NCI-H510A (cell line): ENCODE results near the gene PGAP1.

Experiments used
- DNase-seq: peaks from one replicate; lab custom pipeline; 2025; lab: John Stamatoyannopoulos, UW

Gene PGAP1

DNA sequence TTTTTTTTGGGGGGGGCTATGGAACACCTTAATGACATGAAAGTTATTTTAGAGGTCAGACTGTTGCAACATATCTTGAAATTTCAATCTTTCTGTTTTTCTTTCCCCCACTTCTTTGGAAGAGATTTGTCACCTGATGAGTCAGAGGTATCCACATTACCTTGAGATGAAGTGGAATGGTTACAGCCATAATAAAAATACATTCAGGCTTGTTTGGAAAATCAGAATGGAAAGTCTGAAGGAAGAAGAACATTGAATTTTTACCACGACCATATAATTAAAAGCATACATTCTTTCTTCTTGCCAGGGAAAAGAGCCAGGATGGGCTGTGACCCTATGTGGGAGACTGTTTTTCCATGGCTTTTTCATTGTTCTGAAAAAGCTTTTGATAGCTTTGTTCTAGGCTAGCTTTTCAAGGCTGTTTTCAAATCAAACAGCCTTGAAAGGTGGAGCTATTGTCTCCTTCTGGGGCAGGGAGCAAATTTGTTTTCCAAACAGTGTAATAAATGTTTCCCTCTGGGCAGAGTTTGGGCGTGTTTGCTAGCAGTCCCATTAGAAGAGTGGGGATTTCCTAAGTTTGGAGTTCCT is 124.7 kb downstream of the PGAP1 start:
- DNase-seq = no peak

GRCh38 chr2:196798980-196799379 is 127.5 kb downstream of the PGAP1 start:
- no peak for DNase-seq

DNA sequence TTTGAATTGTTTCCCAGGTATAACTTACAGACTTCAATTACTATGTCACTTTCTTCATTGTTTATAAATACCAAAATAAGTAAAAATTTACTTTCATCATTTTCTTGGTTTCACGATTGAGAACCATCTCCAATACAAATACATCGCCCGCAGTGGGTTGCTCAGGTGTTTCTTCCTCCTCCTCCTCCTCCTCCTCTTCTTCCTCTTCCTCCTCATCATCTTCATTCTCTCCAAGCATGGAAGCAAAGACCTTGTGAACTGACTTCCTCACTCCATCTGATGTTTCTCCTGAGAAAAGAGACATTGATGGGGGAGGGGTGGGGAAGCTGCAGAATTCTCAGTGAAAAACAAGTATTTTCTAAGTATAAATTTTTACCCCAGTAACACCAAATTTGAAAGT is 133.6 kb downstream of the PGAP1 start:
- no peak for DNase-seq

DNA sequence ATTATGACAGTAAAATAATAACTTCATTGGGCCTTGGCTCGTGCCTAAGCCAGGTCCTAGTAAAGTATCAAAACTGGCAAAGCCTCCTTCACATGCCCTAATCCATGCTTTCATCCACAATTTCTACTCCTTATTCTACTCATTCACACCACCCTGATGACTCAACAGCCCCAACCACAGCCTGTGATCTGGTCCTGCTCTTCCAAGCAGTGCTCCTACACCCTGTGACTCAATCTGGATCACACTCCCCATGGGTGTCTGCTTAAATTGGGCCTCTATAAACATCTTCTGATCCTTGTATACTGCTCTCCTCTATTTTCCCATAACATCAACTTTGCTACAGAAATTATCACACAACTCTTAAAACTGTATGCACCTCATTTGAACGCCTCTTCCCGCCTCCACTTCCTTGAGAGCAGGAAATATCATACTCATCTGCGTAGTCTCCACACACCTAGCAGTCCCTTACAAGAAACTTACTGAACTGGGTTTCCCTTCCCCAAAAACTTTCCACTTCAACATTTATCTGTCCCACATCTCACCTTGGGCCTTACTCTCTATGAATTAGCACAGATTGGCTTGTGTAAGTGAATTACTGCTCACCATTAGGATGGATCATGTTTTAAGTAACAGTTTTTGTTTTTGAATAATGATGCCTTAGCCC is 142.9 kb downstream of the PGAP1 start:
- DNase-seq = no peak
